ENCODE results near the gene ANKS1B. TPM values are rescaled to one million over a fixed set of nuclear protein-coding genes. Genes with fewer than 3 reads are reported as not detected.
A peak's percentile ranks its signal among the peaks of the same experiment; 100 is the strongest.

The ANKS1B gene
- total and polyA plus RNA-seq, 10 of the 15 experiments (the other 5 are each of a cell fraction or from before 2014, with no cell fraction given) = 0.16 to 1.3 (median 0.82) TPM; not detected in 7

- no peak overlapping the region for H3K9ac ChIP-seq (ENCODE audit: control insufficient read depth, insufficient read depth, low read length)
- no peaks in the 10 kb centered on the region for H3K27me3 ChIP-seq (replicated peaks in 1 of 2; ENCODE audit: control insufficient read depth in 2 of 2, insufficient read depth in 2 of 2, low read length in 1 of 2)
- DNase-seq (ENCODE audit: low read depth, low spot score) (no peak), ATAC-seq (no peak), FAIRE-seq (no peak)
- SMC1A ChIA-PET (ENCODE audit: uncharacterized antibody, unreplicated experiment) = interaction anchor here (0.8 to 5.4 kb wide), 7 partner anchors 7 to 277 kb away, joined by 3 to 27 read pairs (median 4); no protein-coding TSS in a partner anchor
- H3K4me3 ChIP-seq = no peak overlapping the region
- RAD21 ChIA-PET (ENCODE audit: unreplicated experiment) = interaction anchor here (1.4 kb wide), 1 partner anchor 18 kb away, joined by 3 read pairs; no protein-coding TSS in a partner anchor
- no peaks in the 10 kb centered on the region for H3K9me3 ChIP-seq (replicated peaks; ENCODE audit: control insufficient read depth, insufficient read depth, low read length)
- TF ChIP-seq RB1 (IDR thresholded peaks at IDR 0.05; ENCODE audit: borderline replicate concordance) (no peak), ZNF207 (IDR thresholded peaks at IDR 0.05; ENCODE audit: borderline replicate concordance) (no peak)
- WGBS (ENCODE audit: insufficient coverage, insufficient replicate concordance, low lambda C conversion rate, missing lambda C conversion rate) = 58% methylated on average over 2 of the region's 2 CpGs
- POLR2A ChIA-PET = no interaction called here
- H3K36me3 ChIP-seq (ENCODE audit: control insufficient read depth in 2 of 2, insufficient read depth in 2 of 2, low read length in 1 of 2) = peaks cover 4 to 21% of the 10 kb centered on the region in 2 experiments
- in situ Hi-C loops (cut with MboI) (no loop called here), intact Hi-C loops (cut with micrococcal nuclease; ENCODE audit: unreplicated experiment) (no loop called here)
- CTCF ChIA-PET = interaction anchor here (0.8 to 1.8 kb wide), 4 partner anchors 9 to 275 kb away, joined by 3 to 7 read pairs (median 4); no protein-coding TSS in a partner anchor
- no TSS peak for BruUV-seq (replicated peaks)
- no peak overlapping the region for H3K27ac ChIP-seq (ENCODE audit: control insufficient read depth, insufficient read depth)
- no peaks in the 10 kb centered on the region for H4K20me1 ChIP-seq (ENCODE audit: control insufficient read depth, insufficient read depth)
- no peak overlapping the region for H3K4me2 ChIP-seq (ENCODE audit: control insufficient read depth, insufficient read depth)
- no peaks in the 10 kb centered on the region for H3K79me2 ChIP-seq (ENCODE audit: control insufficient read depth, insufficient read depth, low read length)
- no peak overlapping the region for H2AFZ ChIP-seq (ENCODE audit: control insufficient read depth, low read depth, low read length)
- H3K4me1 ChIP-seq (ENCODE audit: control insufficient read depth, insufficient read depth, low read length) = peaks cover 4% of the 10 kb centered on the region
Measured at GRCh38 chr12:98721204-98721702, 1263.5 kb downstream of the ANKS1B start.

GRCh38 chr12:98719515-98720504 is 1264.9 kb downstream of the ANKS1B start:
- Histone ChIP-seq H3K27me3 (replicated peaks in 1 of 2; ENCODE audit: control insufficient read depth in 2 of 2, insufficient read depth in 2 of 2, low read length in 1 of 2) (no peaks in the 10 kb centered on the region), H2AFZ (ENCODE audit: control insufficient read depth, low read depth, low read length) (no peak overlapping the region), H3K4me3 (0 out of 2 replicates have a peak overlapping the region, but pooled peaks have one; percentile 10), H4K20me1 (ENCODE audit: control insufficient read depth, insufficient read depth) (no peaks in the 10 kb centered on the region), H3K9me3 (replicated peaks; ENCODE audit: control insufficient read depth, insufficient read depth, low read length) (no peaks in the 10 kb centered on the region), H3K36me3 (ENCODE audit: control insufficient read depth in 2 of 2, insufficient read depth in 2 of 2, low read length in 1 of 2) (peaks cover 0 to 16% of the 10 kb centered on the region in 2 experiments; a peak in 2 of 4 replicates), H3K9ac (ENCODE audit: control insufficient read depth, insufficient read depth, low read length) (no peak overlapping the region), H3K4me1 (ENCODE audit: control insufficient read depth, insufficient read depth, low read length) (peaks cover 4% of the 10 kb centered on the region), H3K4me2 (ENCODE audit: control insufficient read depth, insufficient read depth) (peak overlapping the region; percentile 47; the same call in 1 of the 2 replicates), H3K79me2 (ENCODE audit: control insufficient read depth, insufficient read depth, low read length) (no peaks in the 10 kb centered on the region), H3K27ac (ENCODE audit: control insufficient read depth, insufficient read depth) (peak overlapping the region; percentile 60)
- WGBS (ENCODE audit: insufficient coverage, insufficient replicate concordance, low lambda C conversion rate, missing lambda C conversion rate) = 77% methylated on average over 4 of the region's 6 CpGs
- ATAC-seq (peak; percentile 51), FAIRE-seq (no peak), DNase-seq (ENCODE audit: low read depth, low spot score) (no peak)
- BruUV-seq (replicated peaks) = no TSS peak
- ChIA-PET POLR2A (interaction anchor here (0.6 to 1.1 kb wide), 3 partner anchors 33 to 201 kb away, joined by 3 read pairs; no protein-coding TSS in a partner anchor), CTCF (interaction anchor here (0.6 to 1.4 kb wide), 8 partner anchors 17 to 279 kb away, joined by 3 to 5 read pairs (median 4); no protein-coding TSS in a partner anchor), SMC1A (ENCODE audit: uncharacterized antibody, unreplicated experiment) (interaction anchor here (0.6 to 5.4 kb wide), 10 partner anchors 8 to 240 kb away, joined by 3 to 27 read pairs (median 4); no protein-coding TSS in a partner anchor), RAD21 (ENCODE audit: unreplicated experiment) (interaction anchor here (0.6 to 0.9 kb wide), 3 partner anchors 10 to 49 kb away, joined by 3 to 5 read pairs (median 3); no protein-coding TSS in a partner anchor)
- TF ChIP-seq MEF2B (IDR thresholded peaks at IDR 0.05; ENCODE audit: partially characterized antibody, poor library complexity, severe bottlenecking) (peak; percentile 20), MEF2A (IDR thresholded peaks at IDR 0.05; ENCODE audit: insufficient read depth, low read depth, low read length) (peak; percentile 42; the same call in 1 of the 2 replicates), ETV6 (conservative IDR thresholded peaks at IDR 0.05 in 1 of 2, IDR thresholded peaks at IDR 0.05 in 1 of 2; ENCODE audit: borderline replicate concordance in 1 of 2, low read depth in 1 of 2) (no peak), NFIC (IDR thresholded peaks at IDR 0.05; ENCODE audit: low read depth, low read length) (peak; percentile 45; the same call in 1 of the 2 replicates)
- in situ Hi-C loops (cut with MboI) = no loop called here
- intact Hi-C loops (cut with micrococcal nuclease; ENCODE audit: unreplicated experiment) = no loop called here
